ENCODE measurements around the gene RGPD8. TPM values are rescaled to one million over a fixed set of nuclear protein-coding genes. Genes with fewer than 3 reads are reported as not detected.
"Not testable (repeated sequence)": the region's sequence is repeated elsewhere in the genome, so short reads cannot be mapped to it uniquely, and the experiment has no call there.

RGPD8 gene
- polyA plus RNA-seq, 1 donor, result 3.9 TPM

DNA sequence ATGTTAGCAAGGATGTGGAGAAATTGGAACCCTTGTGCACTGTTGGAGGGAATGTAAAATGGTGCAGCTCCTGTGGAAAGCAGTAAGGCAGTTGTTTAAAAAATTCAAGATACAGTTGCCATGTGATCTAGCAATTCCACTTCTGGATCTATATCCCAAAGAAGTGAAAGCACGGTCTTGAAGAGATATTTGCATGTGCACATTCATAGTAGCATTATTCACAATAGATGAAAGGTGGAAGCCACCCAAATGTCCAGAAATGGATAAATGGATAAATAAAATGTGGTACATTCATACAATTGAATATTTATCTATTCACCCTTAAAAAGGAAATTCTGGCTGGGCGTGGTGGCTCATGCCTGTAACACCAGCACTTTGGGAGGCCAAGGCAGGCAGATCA lies 79.1 kb downstream of the RGPD8 start:
- H3K9me3 ChIP-seq (ENCODE audit: control insufficient read depth, low read depth, low read length); H3K27ac ChIP-seq (ENCODE audit: low read length); DNase-seq; H3K4me1 ChIP-seq (ENCODE audit: control insufficient read depth, insufficient read depth, low read length); H3K4me3 ChIP-seq (ENCODE audit: low read length); H3K27me3 ChIP-seq (ENCODE audit: control insufficient read depth, insufficient read depth, low read length); H3K36me3 ChIP-seq (ENCODE audit: control insufficient read depth, insufficient read depth, low read length): not testable (repeated sequence)
- WGBS (ENCODE audit: insufficient coverage, low lambda C conversion rate), result no CpG with 5 or more reads among the region's 2 CpGs

DNA sequence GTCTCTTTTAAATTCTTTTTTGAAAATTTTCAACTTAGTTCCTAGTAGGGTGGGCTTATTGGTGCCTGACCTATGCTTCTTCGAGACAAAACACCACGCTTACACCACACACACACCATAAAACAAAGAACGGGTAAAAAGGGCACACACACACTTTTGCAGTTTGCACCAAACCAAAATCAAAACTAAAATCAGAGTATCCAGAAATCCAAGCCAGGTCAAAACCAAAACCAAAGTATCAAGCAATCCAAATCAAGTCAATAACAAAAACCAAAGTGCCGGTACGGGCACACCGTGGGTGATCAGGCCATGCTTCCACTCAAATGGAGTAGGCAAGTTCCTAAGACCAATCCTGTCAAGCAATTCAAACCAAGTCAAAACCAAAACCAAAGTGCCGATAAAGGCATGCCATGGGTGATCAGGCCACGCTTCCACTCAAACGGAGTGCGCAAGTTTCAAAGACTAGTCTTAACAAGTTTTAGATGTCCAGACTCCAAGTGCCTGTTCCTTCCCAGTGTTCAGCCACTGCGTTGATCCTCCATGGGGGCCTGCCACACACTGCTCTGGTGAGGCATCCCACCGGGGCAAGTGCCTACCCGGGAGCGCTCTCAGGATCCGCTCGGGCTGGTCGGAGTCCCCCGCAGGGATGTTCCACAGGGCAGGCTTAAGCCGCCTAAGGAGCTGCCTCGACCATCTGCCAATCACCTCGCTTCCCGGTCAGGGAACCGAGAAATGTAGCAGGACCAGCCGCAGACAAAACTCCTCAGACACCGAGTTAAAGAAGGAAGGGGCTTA lies 80.4 kb downstream of the RGPD8 start:
- not testable (repeated sequence) for H3K9me3 ChIP-seq (ENCODE audit: control insufficient read depth, low read depth, low read length); DNase-seq; H3K4me3 ChIP-seq (ENCODE audit: low read length); H3K36me3 ChIP-seq (ENCODE audit: control insufficient read depth, insufficient read depth, low read length); H3K27ac ChIP-seq (ENCODE audit: low read length); H3K27me3 ChIP-seq (ENCODE audit: control insufficient read depth, insufficient read depth, low read length); H3K4me1 ChIP-seq (ENCODE audit: control insufficient read depth, insufficient read depth, low read length)
- 100% methylated on average over 2 of the region's 25 CpGs for WGBS (ENCODE audit: insufficient coverage, low lambda C conversion rate)

DNA sequence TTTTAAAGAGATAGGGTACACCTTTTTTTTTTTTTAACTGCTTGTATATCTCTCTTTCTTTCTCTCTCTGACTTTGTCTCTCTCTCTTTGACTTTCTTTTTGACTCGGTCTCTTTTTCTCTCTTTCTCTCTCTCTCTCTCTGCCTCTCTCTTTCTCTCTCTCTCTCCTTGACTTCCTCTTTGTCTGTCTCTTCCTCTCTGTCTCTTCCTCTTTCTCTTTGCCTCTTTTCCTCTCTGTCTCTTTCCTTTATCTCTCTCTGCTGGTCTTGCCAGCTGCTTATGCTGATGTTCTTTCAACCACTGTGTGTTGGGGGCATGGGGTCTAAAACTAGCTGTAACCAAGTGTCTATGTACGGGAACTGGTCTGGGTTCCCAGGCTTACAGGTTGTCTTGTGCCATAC lies 81.2 kb downstream of the RGPD8 start:
- DNase-seq; H3K9me3 ChIP-seq (ENCODE audit: control insufficient read depth, low read depth, low read length); H3K27ac ChIP-seq (ENCODE audit: low read length); H3K4me1 ChIP-seq (ENCODE audit: control insufficient read depth, insufficient read depth, low read length); H3K36me3 ChIP-seq (ENCODE audit: control insufficient read depth, insufficient read depth, low read length); H3K4me3 ChIP-seq (ENCODE audit: low read length); H3K27me3 ChIP-seq (ENCODE audit: control insufficient read depth, insufficient read depth, low read length): not testable (repeated sequence)
- WGBS (ENCODE audit: insufficient coverage, low lambda C conversion rate), result 100% methylated on average over 1 of the region's 2 CpGs

- 100% methylated on average over 6 of the region's 30 CpGs for WGBS (ENCODE audit: insufficient coverage, low lambda C conversion rate)
- H3K4me3 ChIP-seq (ENCODE audit: low read length), result no peak overlapping the region
Measured at GRCh38 chr2:112345030-112346027, 88.1 kb downstream of the RGPD8 start.

DNA sequence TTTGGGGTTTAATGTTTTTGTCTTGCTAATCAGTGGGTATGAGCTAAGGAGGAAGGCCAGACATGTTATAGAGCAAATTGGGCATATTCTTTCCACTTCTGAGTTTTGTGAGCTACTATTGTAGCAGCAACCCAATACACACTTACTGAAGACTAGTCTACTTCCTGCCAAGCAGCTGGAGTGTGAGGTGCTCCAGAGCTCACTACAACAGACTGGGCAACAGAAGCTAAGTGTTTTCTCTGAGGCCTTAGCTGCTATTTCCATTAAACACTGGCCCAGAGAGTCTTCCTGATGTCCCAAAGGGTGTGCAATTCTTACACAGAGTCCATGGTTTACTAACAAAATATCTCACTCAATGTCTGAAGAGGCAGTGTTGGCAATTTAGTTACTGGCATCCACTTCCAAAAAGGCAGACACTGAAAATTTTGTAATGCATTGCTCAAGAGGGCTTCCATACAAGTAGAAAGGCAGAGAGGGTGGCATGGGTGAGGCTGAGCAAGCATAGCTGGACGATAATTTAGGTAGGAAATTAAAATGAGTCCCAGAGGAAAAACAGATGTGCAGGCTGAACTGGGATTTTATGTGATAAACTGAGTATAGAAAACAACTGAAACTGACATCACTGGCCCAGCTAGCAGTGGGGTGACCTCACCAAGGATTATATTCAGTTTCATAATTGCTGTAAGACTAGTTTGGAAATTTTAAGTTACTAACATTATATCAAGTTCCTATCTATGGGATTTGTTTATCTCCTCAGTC lies 89.4 kb downstream of the RGPD8 start:
- H3K27me3 ChIP-seq (ENCODE audit: control insufficient read depth, insufficient read depth, low read length), result no peaks in the 10 kb centered on the region
- H3K4me3 ChIP-seq (ENCODE audit: low read length), result no peak overlapping the region
- H3K27ac ChIP-seq (ENCODE audit: low read length), result no peak overlapping the region
- peaks cover 23% of the 10 kb centered on the region for H3K4me1 ChIP-seq (ENCODE audit: control insufficient read depth, insufficient read depth, low read length)
- no peaks in the 10 kb centered on the region for H3K9me3 ChIP-seq (ENCODE audit: control insufficient read depth, low read depth, low read length)
- no peak for DNase-seq
- no CpG with 5 or more reads among the region's 1 CpG for WGBS (ENCODE audit: insufficient coverage, low lambda C conversion rate)
- no peaks in the 10 kb centered on the region for H3K36me3 ChIP-seq (ENCODE audit: control insufficient read depth, insufficient read depth, low read length)

More at GRCh38 chr2:112345030-112346027, 88.1 kb downstream of the RGPD8 start:
- DNase-seq, result no peak
- peaks cover 11% of the 10 kb centered on the region for H3K4me1 ChIP-seq (ENCODE audit: control insufficient read depth, insufficient read depth, low read length)
- no peaks in the 10 kb centered on the region for H3K9me3 ChIP-seq (ENCODE audit: control insufficient read depth, low read depth, low read length)
- no peaks in the 10 kb centered on the region for H3K36me3 ChIP-seq (ENCODE audit: control insufficient read depth, insufficient read depth, low read length)
- H3K27me3 ChIP-seq (ENCODE audit: control insufficient read depth, insufficient read depth, low read length), result no peaks in the 10 kb centered on the region
- H3K27ac ChIP-seq (ENCODE audit: low read length), result no peak overlapping the region

DNA sequence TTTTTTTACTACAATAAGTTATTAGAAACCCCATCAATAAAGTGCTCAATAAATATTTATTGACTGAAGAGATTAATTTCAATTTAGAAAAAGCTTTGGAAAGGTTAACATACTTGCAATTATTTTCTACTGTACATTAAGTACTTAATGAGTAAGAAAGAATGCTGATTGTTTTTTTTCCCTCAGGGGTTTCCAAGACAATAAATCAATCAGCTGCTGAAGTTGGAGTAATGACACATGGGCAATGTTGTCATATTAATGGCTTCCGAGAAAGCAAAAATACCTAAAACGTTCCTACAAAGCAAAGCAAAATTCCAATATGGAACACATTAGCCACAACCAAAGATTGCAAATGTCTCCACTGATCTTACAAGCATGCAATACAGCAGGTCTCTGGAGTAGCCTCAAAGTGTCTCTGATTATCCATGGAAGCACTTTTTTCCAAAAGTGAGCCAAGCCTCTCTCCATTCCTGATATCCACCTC lies 91.3 kb downstream of the RGPD8 start:
- Histone ChIP-seq H3K4me1 (ENCODE audit: control insufficient read depth, insufficient read depth, low read length) (peaks cover 23% of the 10 kb centered on the region), H3K4me3 (ENCODE audit: low read length) (no peak overlapping the region), H3K36me3 (ENCODE audit: control insufficient read depth, insufficient read depth, low read length) (no peaks in the 10 kb centered on the region), H3K9me3 (ENCODE audit: control insufficient read depth, low read depth, low read length) (no peaks in the 10 kb centered on the region), H3K27ac (ENCODE audit: low read length) (no peak overlapping the region), H3K27me3 (ENCODE audit: control insufficient read depth, insufficient read depth, low read length) (no peaks in the 10 kb centered on the region)
- no CpG with 5 or more reads among the region's 2 CpGs for WGBS (ENCODE audit: insufficient coverage, low lambda C conversion rate)
- DNase-seq, result no peak

- Histone ChIP-seq H3K4me1 (ENCODE audit: control insufficient read depth, insufficient read depth, low read length) (peaks cover 23% of the 10 kb centered on the region), H3K27me3 (ENCODE audit: control insufficient read depth, insufficient read depth, low read length) (no peaks in the 10 kb centered on the region), H3K9me3 (ENCODE audit: control insufficient read depth, low read depth, low read length) (no peaks in the 10 kb centered on the region), H3K4me3 (ENCODE audit: low read length) (no peak overlapping the region), H3K36me3 (ENCODE audit: control insufficient read depth, insufficient read depth, low read length) (no peaks in the 10 kb centered on the region), H3K27ac (ENCODE audit: low read length) (peak overlapping the region; percentile 81)
- peak; percentile 45 to 72 for DNase-seq
- 92% methylated on average over 2 of the region's 9 CpGs for WGBS (ENCODE audit: insufficient coverage, low lambda C conversion rate)
Measured at GRCh38 chr2:112340475-112341267, 92.8 kb downstream of the RGPD8 start.

DNA sequence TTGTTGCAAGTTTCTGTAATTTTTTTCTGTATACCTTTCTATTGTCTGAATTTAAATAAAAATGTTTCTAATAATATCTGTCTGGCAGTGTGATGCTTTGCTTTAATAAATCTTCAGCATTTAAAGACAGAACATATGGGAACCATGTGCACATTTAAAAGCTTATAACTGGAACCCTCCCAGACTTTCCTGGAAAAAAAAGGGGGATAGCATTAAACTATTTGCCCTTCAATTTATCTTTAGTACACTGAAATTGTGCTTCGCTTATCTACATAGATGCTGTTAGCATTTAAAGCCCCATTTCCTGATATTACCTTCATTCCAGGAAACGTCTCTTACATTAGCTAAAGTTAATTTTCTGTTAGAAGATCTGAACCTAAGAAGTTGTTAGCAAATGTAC lies 93.5 kb downstream of the RGPD8 start:
- Histone ChIP-seq H3K4me3 (ENCODE audit: low read length) (no peak overlapping the region), H3K27ac (ENCODE audit: low read length) (peak overlapping the region; percentile 81), H3K9me3 (ENCODE audit: control insufficient read depth, low read depth, low read length) (no peaks in the 10 kb centered on the region), H3K4me1 (ENCODE audit: control insufficient read depth, insufficient read depth, low read length) (peaks cover 23% of the 10 kb centered on the region), H3K36me3 (ENCODE audit: control insufficient read depth, insufficient read depth, low read length) (no peaks in the 10 kb centered on the region), H3K27me3 (ENCODE audit: control insufficient read depth, insufficient read depth, low read length) (no peaks in the 10 kb centered on the region)
- WGBS (ENCODE audit: insufficient coverage, low lambda C conversion rate), result 0% methylated on average over 1 of the region's 2 CpGs
- no peak for DNase-seq

- peaks cover 14% of the 10 kb centered on the region for H3K4me1 ChIP-seq (ENCODE audit: control insufficient read depth, insufficient read depth, low read length)
- DNase-seq, result peak; percentile 28 to 49
- no peak overlapping the region for H3K4me3 ChIP-seq (ENCODE audit: low read length)
- H3K9me3 ChIP-seq (ENCODE audit: control insufficient read depth, low read depth, low read length), result no peaks in the 10 kb centered on the region
- H3K27me3 ChIP-seq (ENCODE audit: control insufficient read depth, insufficient read depth, low read length), result no peaks in the 10 kb centered on the region
- H3K36me3 ChIP-seq (ENCODE audit: control insufficient read depth, insufficient read depth, low read length), result peaks cover 10% of the 10 kb centered on the region
- H3K27ac ChIP-seq (ENCODE audit: low read length), result peak overlapping the region; percentile 17
- no CpG with 5 or more reads among the region's 1 CpG for WGBS (ENCODE audit: insufficient coverage, low lambda C conversion rate)
Measured at GRCh38 chr2:112335600-112335999, 97.8 kb downstream of the RGPD8 start.

All from large intestine (tissue), 3 donors.